Panc1 (cell line): ENCODE results near the gene CFAP58.
A peak's percentile ranks its signal among the peaks of the same experiment; 100 is the strongest.

ENCODE experiments used
- CTCF ChIP-seq: fragments of 450-650 bp; IDR thresholded peaks from 2 replicates; pipeline ENCODE4 v1.5.1; 2017; ENCODE audit warnings: mild to moderate bottlenecking
- SIN3A ChIP-seq: IDR thresholded peaks from 2 replicates; pipeline ENCODE4 v1.6.1; 2012; ENCODE audit warnings: low read depth, mild to moderate bottlenecking, low read length, moderate library complexity, borderline replicate concordance; ENCODE audit not compliant: insufficient read depth
- TCF7L2 ChIP-seq: IDR thresholded peaks from 2 replicates; pipeline ENCODE4 v1.6.1; 2011; ENCODE audit warnings: mild to moderate bottlenecking, low read depth, low read length, inconsistent platforms
- TF ChIP-seq, protein P1 (sequence below), 2 experiments: IDR thresholded peaks; 2 replicates each; pipeline ENCODE4 v1.6.1; 2011 to 2012; ENCODE audit warnings: low read depth in 2 of 2, control low read depth in 1 of 2, low read length in 1 of 2, mild to moderate bottlenecking in 1 of 2, moderate library complexity in 1 of 2; ENCODE audit not compliant: insufficient read depth in 1 of 2

DNA sequence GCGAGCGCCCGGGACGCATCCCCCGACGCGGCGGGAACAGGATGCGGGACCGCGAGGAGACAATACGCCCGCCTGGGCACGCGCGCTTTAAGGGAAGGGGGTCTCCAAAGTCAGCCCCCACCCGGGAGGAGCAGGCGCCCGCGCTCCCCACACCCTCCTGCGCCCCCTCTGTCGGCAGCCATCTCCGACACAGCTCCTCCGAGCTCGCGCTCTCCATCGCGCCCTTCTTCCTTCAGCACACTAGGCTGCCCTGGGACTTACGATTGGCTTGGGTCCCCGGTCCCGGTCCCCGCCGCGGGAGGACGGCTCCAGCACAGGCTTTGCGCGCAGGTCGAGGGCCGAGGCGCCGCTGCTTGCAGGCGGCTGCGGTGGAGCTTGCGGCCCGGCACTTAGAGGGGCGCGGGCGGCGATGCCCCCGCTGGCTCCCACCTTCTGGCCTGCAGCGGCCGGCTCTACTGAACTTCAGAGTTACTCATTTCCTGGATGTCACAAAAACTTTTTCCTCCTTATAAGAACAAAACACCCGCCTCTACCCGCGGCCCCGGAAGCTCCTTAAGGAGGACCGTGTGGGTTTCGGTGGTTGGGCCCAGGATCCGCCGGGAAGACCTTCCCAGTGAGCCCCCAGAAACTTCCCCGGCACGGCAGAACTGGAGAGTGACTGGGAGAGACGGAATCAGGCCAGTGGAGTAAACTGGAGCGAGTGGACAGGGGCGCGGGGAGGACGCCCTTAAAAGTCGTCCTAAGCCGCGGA, 15.5 kb upstream of the CFAP58 start, which contains the start of gene ITPRIP:
- TF ChIP-seq CTCF: peak; percentile 45; the same call in 1 of the 2 replicates
- peak; percentile 60; the same call in 1 of the 2 replicates for TF ChIP-seq SIN3A
- TF ChIP-seq, protein P1, sequence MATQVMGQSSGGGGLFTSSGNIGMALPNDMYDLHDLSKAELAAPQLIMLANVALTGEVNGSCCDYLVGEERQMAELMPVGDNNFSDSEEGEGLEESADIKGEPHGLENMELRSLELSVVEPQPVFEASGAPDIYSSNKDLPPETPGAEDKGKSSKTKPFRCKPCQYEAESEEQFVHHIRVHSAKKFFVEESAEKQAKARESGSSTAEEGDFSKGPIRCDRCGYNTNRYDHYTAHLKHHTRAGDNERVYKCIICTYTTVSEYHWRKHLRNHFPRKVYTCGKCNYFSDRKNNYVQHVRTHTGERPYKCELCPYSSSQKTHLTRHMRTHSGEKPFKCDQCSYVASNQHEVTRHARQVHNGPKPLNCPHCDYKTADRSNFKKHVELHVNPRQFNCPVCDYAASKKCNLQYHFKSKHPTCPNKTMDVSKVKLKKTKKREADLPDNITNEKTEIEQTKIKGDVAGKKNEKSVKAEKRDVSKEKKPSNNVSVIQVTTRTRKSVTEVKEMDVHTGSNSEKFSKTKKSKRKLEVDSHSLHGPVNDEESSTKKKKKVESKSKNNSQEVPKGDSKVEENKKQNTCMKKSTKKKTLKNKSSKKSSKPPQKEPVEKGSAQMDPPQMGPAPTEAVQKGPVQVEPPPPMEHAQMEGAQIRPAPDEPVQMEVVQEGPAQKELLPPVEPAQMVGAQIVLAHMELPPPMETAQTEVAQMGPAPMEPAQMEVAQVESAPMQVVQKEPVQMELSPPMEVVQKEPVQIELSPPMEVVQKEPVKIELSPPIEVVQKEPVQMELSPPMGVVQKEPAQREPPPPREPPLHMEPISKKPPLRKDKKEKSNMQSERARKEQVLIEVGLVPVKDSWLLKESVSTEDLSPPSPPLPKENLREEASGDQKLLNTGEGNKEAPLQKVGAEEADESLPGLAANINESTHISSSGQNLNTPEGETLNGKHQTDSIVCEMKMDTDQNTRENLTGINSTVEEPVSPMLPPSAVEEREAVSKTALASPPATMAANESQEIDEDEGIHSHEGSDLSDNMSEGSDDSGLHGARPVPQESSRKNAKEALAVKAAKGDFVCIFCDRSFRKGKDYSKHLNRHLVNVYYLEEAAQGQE (IDR thresholded peaks at IDR 0.05; ENCODE audit: insufficient read depth in 1 of 2, low read depth in 2 of 2, low read length in 1 of 2): no peak
- TF ChIP-seq TCF7L2: peak; percentile 87
